ENCODE measurements around the gene KLHL30. TPM values are rescaled to one million over a fixed set of nuclear protein-coding genes. Genes with fewer than 3 reads are reported as not detected.

The KLHL30 gene
- total RNA-seq, 4 donors from 2014 or later = 0.20 to 0.67 (median 0.38) TPM

DNA sequence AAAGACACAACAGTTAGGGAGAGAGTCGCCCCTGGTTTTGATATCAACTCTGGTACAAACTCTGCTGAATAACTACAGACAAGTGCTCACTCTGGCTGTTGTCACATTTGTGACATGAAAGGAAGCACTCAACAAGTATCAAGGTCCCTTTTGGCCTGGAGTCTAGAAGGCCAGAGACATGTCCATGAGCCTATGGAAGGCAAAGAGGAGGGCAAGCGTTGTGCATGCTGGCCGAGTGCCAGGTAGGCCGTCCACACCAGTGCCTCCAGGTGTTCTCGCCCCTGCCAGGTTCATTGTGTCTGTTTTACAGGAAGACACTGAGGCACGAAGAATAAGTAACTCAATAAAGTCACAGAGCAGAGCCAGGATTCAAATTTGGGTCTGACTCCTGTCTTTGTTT lies 43.9 kb downstream of the KLHL30 start:
- Histone ChIP-seq H3K27ac (no peak overlapping the region), H3K4me3 (replicated peaks in 1 of 3) (no peak overlapping the region), H3K27me3 (no peaks in the 10 kb centered on the region), H3K36me3 (peaks cover 85 to 92% of the 10 kb centered on the region in 2 donors), H3K4me1 (no peaks in the 10 kb centered on the region), H3K9me3 (no peaks in the 10 kb centered on the region)
- 74 to 78% methylated on average over 6 of the region's 6 CpGs for WGBS, 2 donors
- no peak for DNase-seq
- TF ChIP-seq, protein P1, sequence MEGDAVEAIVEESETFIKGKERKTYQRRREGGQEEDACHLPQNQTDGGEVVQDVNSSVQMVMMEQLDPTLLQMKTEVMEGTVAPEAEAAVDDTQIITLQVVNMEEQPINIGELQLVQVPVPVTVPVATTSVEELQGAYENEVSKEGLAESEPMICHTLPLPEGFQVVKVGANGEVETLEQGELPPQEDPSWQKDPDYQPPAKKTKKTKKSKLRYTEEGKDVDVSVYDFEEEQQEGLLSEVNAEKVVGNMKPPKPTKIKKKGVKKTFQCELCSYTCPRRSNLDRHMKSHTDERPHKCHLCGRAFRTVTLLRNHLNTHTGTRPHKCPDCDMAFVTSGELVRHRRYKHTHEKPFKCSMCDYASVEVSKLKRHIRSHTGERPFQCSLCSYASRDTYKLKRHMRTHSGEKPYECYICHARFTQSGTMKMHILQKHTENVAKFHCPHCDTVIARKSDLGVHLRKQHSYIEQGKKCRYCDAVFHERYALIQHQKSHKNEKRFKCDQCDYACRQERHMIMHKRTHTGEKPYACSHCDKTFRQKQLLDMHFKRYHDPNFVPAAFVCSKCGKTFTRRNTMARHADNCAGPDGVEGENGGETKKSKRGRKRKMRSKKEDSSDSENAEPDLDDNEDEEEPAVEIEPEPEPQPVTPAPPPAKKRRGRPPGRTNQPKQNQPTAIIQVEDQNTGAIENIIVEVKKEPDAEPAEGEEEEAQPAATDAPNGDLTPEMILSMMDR (IDR thresholded peaks at IDR 0.05) = no peak
- no peak for TF ChIP-seq POLR2A (IDR thresholded peaks at IDR 0.05)
- intact Hi-C loops (cut with DNase I) = no loop called here

GRCh38 chr2:238183821-238184220 lies 45.4 kb downstream of the KLHL30 start:
- no peaks in the 10 kb centered on the region for H3K4me1 ChIP-seq
- no peak overlapping the region for H3K4me3 ChIP-seq (replicated peaks in 1 of 3)
- no peaks in the 10 kb centered on the region for H3K9me3 ChIP-seq
- peaks cover 86 to 94% of the 10 kb centered on the region in 2 donors for H3K36me3 ChIP-seq
- intact Hi-C loops (cut with DNase I) = no loop called here
- no peak for DNase-seq
- H3K27ac ChIP-seq = no peak overlapping the region
- no peaks in the 10 kb centered on the region for H3K27me3 ChIP-seq
- WGBS, 2 donors = 82 to 86% methylated on average over 4 of the region's 4 CpGs
- no peak for TF ChIP-seq POLR2A (IDR thresholded peaks at IDR 0.05)
- TF ChIP-seq, protein P1 (IDR thresholded peaks at IDR 0.05) = no peak

GRCh38 chr2:238187618-238188548 lies 49.4 kb downstream of the KLHL30 start:
- intact Hi-C loops (cut with DNase I) = no loop called here
- no peaks in the 10 kb centered on the region for H3K9me3 ChIP-seq
- H3K27me3 ChIP-seq = no peaks in the 10 kb centered on the region
- 86 to 88% methylated on average over 17 of the region's 17 CpGs for WGBS, 2 donors
- peaks cover 62 to 77% of the 10 kb centered on the region in 2 donors for H3K36me3 ChIP-seq
- no peak overlapping the region for H3K4me3 ChIP-seq (replicated peaks in 1 of 3)
- no peaks in the 10 kb centered on the region for H3K4me1 ChIP-seq
- TF ChIP-seq, protein P1 (IDR thresholded peaks at IDR 0.05) = no peak
- no peak for TF ChIP-seq POLR2A (IDR thresholded peaks at IDR 0.05)
- no peak overlapping the region for H3K27ac ChIP-seq
- DNase-seq = no peak

DNA sequence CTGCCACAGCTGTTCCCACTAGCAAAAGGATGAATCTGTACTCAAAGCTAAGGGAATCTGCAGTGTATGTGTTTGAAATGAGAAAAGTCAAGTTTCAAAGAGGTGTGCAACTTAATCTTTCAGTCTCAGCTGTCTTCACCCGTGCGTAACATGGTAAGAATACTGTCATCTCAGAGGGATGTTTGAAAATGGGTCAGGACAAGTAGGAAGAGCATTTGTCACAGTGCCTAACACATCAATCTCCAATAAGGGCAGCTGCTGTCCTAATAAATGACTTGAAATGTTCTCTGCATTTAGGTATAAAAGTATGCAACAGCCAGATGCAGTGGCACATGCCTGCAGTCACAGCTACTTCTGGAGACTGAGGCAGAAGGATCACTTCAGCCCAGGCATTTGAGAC lies 52.0 kb downstream of the KLHL30 start:
- DNase-seq = no peak
- H3K4me1 ChIP-seq = no peaks in the 10 kb centered on the region
- no peaks in the 10 kb centered on the region for H3K9me3 ChIP-seq
- intact Hi-C loops (cut with DNase I) = no loop called here
- no peaks in the 10 kb centered on the region for H3K27me3 ChIP-seq
- TF ChIP-seq POLR2A (IDR thresholded peaks at IDR 0.05) = no peak
- TF ChIP-seq, protein P1 (IDR thresholded peaks at IDR 0.05) = no peak
- H3K36me3 ChIP-seq = peaks cover 53 to 64% of the 10 kb centered on the region in 2 donors
- no peak overlapping the region for H3K27ac ChIP-seq
- WGBS, 2 donors = 79 to 90% methylated on average over 2 of the region's 2 CpGs
- no peak overlapping the region for H3K4me3 ChIP-seq (replicated peaks in 1 of 3)

Other genes with a start within 250 kb of the KLHL30 start
- gene UBE2F, start 171.7 kb upstream of the KLHL30 start, total RNA-seq = 100 to 1,000 TPM in 3 of 4 donors, 10 to 100 TPM in 1; 79.8 to 134 (median 122) TPM
- 10 to 100 TPM; 21.8 to 48.2 (median 31.0) TPM for gene SCLY, start 77.7 kb upstream of the KLHL30 start, total RNA-seq
- 1 to 10 TPM in 3 of 4 donors, under 1 TPM in 1; 0.11 to 3.8 (median 2.6) TPM for gene ESPNL, start 38.3 kb upstream of the KLHL30 start, total RNA-seq
- 10 to 100 TPM in 1 of 4 donors, 1 to 10 TPM in 3; 2.8 to 15.3 (median 5.8) TPM for gene ERFE, start 20.3 kb downstream of the KLHL30 start, total RNA-seq
- 10 to 100 TPM; 33.4 to 52.0 (median 41.0) TPM for gene ILKAP, start 65.0 kb downstream of the KLHL30 start, total RNA-seq
- gene HES6, start 101.4 kb downstream of the KLHL30 start, total RNA-seq = 1 to 10 TPM; 2.9 to 9.0 (median 6.8) TPM
- 10 to 100 TPM in 2 of 4 donors, 1 to 10 TPM in 2; 6.5 to 17.6 (median 9.6) TPM for gene PER2, start 149.9 kb downstream of the KLHL30 start, total RNA-seq
- 10 to 100 TPM; 19.5 to 24.7 (median 22.2) TPM for gene TRAF3IP1, start 181.8 kb downstream of the KLHL30 start, total RNA-seq